A673 (cell line): ENCODE results near the gene AHSG. TPM values are rescaled to one million over a fixed set of nuclear protein-coding genes. Genes with fewer than 3 reads are reported as not detected.

Experiments
- BruUV-seq: library from RNA; stranded (reverse); fragments of 400-500 nt; replicated peaks from 2 replicates; lab custom pipeline; 2021; lab: Mats Ljungman, UMichigan
- CTCF ChIA-PET: fragments of 300-600 bp; sonication (Branson Sonifier 250); formaldehyde crosslinking; loops from one replicate; lab custom pipeline; 2022; ENCODE audit warnings: antibody characterized with exemption; lab: Charles Lee
- POLR2A ChIA-PET: fragments of 300-600 bp; sonication (Branson Sonifier 250); formaldehyde crosslinking; loops from one replicate; lab custom pipeline; 2022; ENCODE audit warnings: antibody characterized with exemption; ENCODE audit not compliant: low non-redundant PET; lab: Charles Lee
- DNase-seq: peaks from one replicate; pipeline ENCODE4 v3.0.0-alpha.2; 2015; ENCODE audit warnings: low spot score
- H3K27ac ChIP-seq: fragments of 200-600 bp; sonication (generic); 2 replicates; pipeline ENCODE4 v1.5.1; 2016; ENCODE audit warnings: mixed run types, low read depth, mild to moderate bottlenecking, mixed read lengths, antibody characterized with exemption, low read length; ENCODE audit not compliant: poor library complexity, severe bottlenecking
- H3K27me3 ChIP-seq: fragments of 200-600 bp; sonication (generic); replicated peaks from 2 replicates; pipeline ENCODE4 v1.6.1; 2017; ENCODE audit warnings: mixed run types, low read depth, mild to moderate bottlenecking, mixed read lengths, antibody characterized with exemption, low read length; ENCODE audit not compliant: insufficient read depth, poor library complexity
- H3K36me3 ChIP-seq: fragments of 200-600 bp; sonication (generic); 2 replicates; pipeline ENCODE4 v1.6.1; 2016; ENCODE audit warnings: mixed run types, mild to moderate bottlenecking, mixed read lengths, antibody characterized with exemption, low read length; ENCODE audit not compliant: insufficient read depth, poor library complexity, severe bottlenecking
- H3K4me1 ChIP-seq: fragments of 200-600 bp; sonication (generic); 2 replicates; pipeline ENCODE4 v1.6.1; 2017; ENCODE audit warnings: mixed run types, mild to moderate bottlenecking, mixed read lengths, antibody characterized with exemption, low read length; ENCODE audit not compliant: insufficient read depth, poor library complexity, severe bottlenecking
- H3K4me3 ChIP-seq: fragments of 200-600 bp; sonication (generic); 2 replicates; pipeline ENCODE4 v1.5.1; 2016; ENCODE audit warnings: low read depth, mixed run types, mild to moderate bottlenecking, mixed read lengths, low read length; ENCODE audit not compliant: poor library complexity, severe bottlenecking
- H3K9me3 ChIP-seq: fragments of 200-600 bp; sonication (generic); 2 replicates; pipeline ENCODE4 v1.6.1; 2016; ENCODE audit warnings: mixed run types, low read depth, mild to moderate bottlenecking, mixed read lengths, antibody characterized with exemption, low read length; ENCODE audit not compliant: poor library complexity, severe bottlenecking
- EZH2 ChIP-seq: fragments of 200-600 bp; sonication (generic); IDR thresholded peaks from 2 replicates; pipeline ENCODE4 v1.6.1; 2017; ENCODE audit warnings: borderline replicate concordance, low read depth, mild to moderate bottlenecking, mixed read lengths, antibody characterized with exemption, low read length; ENCODE audit not compliant: poor library complexity, severe bottlenecking
- intact Hi-C: fragments of 100-400 bp; cut with micrococcal nuclease; formaldehyde crosslinking; loops from one replicate; pipeline ENCODE4 v1.10.0; 2022; ENCODE audit not compliant: unreplicated experiment
- total RNA-seq: library from RNA; stranded (reverse); gene quantifications from 2 replicates; pipeline ENCODE4 v1.2.3, GENCODE V29; 2021
- TF ChIP-seq, protein P1 (sequence below): fragments of 300-800, 200-600 bp; sonication (generic); conservative IDR thresholded peaks from 2 replicates; pipeline ENCODE4 v1.5.1; 2017; ENCODE audit warnings: low read depth, mild to moderate bottlenecking, antibody characterized with exemption, low read length, moderate library complexity, mixed read lengths

The AHSG gene
- total RNA-seq, 1 experiment from 2014 or later: 4.9 TPM

DNA sequence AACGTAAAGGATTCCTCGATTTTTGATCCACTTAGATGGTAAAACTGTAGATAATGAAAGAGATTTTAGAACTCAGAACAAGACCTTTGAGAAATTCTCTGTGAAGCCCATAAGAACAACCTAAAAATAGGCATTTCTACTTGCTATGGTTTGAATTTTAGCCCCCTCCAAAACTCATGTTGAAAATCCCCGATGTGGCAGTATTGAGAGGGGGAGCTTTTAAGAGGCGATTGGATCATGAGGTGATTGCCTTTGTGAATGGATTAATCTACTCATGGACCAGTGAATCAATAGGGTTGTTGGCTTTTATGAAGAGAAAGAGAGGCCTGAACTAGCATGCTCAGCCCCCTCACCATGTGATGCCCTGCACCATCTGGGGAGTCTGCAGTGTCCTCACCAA is 20.2 kb upstream of the AHSG start:
- no peaks in the 10 kb centered on the region for H3K36me3 ChIP-seq
- no peak overlapping the region for H3K27ac ChIP-seq
- H3K9me3 ChIP-seq: no peaks in the 10 kb centered on the region
- POLR2A ChIA-PET: no interaction called here
- intact Hi-C loops: no loop called here
- no peaks in the 10 kb centered on the region for H3K27me3 ChIP-seq
- DNase-seq: no peak
- no peaks in the 10 kb centered on the region for H3K4me1 ChIP-seq
- CTCF ChIA-PET: no interaction called here
- TF ChIP-seq, protein P1, sequence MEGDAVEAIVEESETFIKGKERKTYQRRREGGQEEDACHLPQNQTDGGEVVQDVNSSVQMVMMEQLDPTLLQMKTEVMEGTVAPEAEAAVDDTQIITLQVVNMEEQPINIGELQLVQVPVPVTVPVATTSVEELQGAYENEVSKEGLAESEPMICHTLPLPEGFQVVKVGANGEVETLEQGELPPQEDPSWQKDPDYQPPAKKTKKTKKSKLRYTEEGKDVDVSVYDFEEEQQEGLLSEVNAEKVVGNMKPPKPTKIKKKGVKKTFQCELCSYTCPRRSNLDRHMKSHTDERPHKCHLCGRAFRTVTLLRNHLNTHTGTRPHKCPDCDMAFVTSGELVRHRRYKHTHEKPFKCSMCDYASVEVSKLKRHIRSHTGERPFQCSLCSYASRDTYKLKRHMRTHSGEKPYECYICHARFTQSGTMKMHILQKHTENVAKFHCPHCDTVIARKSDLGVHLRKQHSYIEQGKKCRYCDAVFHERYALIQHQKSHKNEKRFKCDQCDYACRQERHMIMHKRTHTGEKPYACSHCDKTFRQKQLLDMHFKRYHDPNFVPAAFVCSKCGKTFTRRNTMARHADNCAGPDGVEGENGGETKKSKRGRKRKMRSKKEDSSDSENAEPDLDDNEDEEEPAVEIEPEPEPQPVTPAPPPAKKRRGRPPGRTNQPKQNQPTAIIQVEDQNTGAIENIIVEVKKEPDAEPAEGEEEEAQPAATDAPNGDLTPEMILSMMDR: no peak
- TF ChIP-seq EZH2: no peak
- H3K4me3 ChIP-seq: no peak overlapping the region
- BruUV-seq: no TSS peak

GRCh38 chr3:186593862-186594261 is 19.0 kb upstream of the AHSG start:
- intact Hi-C loops: no loop called here
- ChIA-PET CTCF (interaction anchor here (0.9 kb wide), 1 partner anchor 21 kb away, joined by 3 read pairs; no protein-coding TSS in a partner anchor), POLR2A (interaction anchor here (0.6 kb wide), 1 partner anchor 161 kb away, joined by 3 read pairs; no protein-coding TSS in a partner anchor)
- Histone ChIP-seq H3K27ac (no peak overlapping the region), H3K27me3 (no peaks in the 10 kb centered on the region), H3K9me3 (no peaks in the 10 kb centered on the region), H3K4me1 (no peaks in the 10 kb centered on the region), H3K4me3 (no peak overlapping the region), H3K36me3 (no peaks in the 10 kb centered on the region)
- TF ChIP-seq, protein P1: no peak
- no peak for TF ChIP-seq EZH2
- BruUV-seq: no TSS peak
- no peak for DNase-seq

DNA sequence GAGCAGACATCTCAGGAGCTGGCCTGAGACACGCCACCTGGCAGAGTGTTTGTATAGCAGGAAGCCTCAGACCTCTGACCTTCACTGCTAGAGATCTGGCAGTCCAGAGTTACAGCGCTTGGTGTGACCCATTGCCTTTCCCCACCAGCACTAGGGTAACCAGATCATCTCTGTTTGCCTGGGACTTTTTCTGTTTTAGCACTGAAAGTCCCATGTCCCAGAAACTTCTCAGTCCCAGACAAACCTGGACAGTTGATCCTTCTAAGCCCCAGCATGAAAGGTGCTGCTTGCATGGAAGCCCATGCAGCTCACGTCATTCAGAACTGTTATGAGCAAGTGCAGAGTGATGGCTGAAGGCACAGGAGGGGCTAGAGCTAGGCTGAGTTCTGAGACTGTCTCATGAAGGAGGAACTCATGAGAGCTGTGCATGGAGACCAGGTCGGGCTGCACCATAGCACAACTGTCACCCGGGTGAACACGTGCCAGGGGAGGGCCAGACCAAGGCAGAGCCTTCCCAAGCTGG is 18.2 kb upstream of the AHSG start:
- DNase-seq: no peak
- intact Hi-C loops: no loop called here
- no peak overlapping the region for H3K4me3 ChIP-seq
- H3K27me3 ChIP-seq: no peaks in the 10 kb centered on the region
- H3K9me3 ChIP-seq: no peaks in the 10 kb centered on the region
- TF ChIP-seq, protein P1: no peak
- no peak for TF ChIP-seq EZH2
- POLR2A ChIA-PET: interaction anchor here (0.6 kb wide), 1 partner anchor 162 kb away, joined by 3 read pairs; no protein-coding TSS in a partner anchor
- no peak overlapping the region for H3K27ac ChIP-seq
- CTCF ChIA-PET: interaction anchor here (0.9 kb wide), 1 partner anchor 20 kb away, joined by 3 read pairs; no protein-coding TSS in a partner anchor
- no TSS peak for BruUV-seq
- no peaks in the 10 kb centered on the region for H3K36me3 ChIP-seq
- H3K4me1 ChIP-seq: no peaks in the 10 kb centered on the region
